ENCODE results near the gene ARL14EPL.

The ARL14EPL gene

DNA sequence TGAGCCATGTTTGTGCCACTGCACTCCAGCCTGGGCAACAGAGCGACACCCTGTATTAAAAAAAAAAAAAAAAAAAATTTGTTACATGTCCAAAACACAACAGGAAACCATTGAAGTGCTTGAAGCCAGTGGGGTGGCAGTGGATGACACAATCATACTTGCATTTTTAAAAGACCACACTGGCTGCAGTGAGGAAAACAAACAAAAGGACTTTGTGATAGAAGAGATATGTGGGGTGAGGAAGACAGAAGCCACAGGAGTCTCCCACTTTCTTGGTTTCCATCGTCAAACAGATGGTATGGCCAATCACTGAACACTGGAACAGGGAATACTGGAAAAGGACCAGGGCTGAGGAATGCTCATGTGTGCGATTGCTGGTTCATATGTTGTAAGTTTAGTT, 31.7 kb downstream of the ARL14EPL start:
- H3K27ac ChIP-seq (replicated peaks) = no peak overlapping the region
- H3K4me3 ChIP-seq (replicated peaks; ENCODE audit: insufficient read depth, low read length) = no peak overlapping the region
- no peaks in the 10 kb centered on the region for H3K27me3 ChIP-seq (ENCODE audit: insufficient read depth, poor library complexity, severe bottlenecking)
- TF ChIP-seq GABPA (IDR thresholded peaks at IDR 0.05; ENCODE audit: low read depth) (no peak), POLR2AphosphoS5 (IDR thresholded peaks at IDR 0.05; ENCODE audit: low read depth) (no peak), SPI1 (IDR thresholded peaks at IDR 0.05; ENCODE audit: borderline replicate concordance, low read depth) (no peak), REST (IDR thresholded peaks at IDR 0.05; ENCODE audit: insufficient replicate concordance, low read depth) (no peak)
- TF ChIP-seq, protein P1, sequence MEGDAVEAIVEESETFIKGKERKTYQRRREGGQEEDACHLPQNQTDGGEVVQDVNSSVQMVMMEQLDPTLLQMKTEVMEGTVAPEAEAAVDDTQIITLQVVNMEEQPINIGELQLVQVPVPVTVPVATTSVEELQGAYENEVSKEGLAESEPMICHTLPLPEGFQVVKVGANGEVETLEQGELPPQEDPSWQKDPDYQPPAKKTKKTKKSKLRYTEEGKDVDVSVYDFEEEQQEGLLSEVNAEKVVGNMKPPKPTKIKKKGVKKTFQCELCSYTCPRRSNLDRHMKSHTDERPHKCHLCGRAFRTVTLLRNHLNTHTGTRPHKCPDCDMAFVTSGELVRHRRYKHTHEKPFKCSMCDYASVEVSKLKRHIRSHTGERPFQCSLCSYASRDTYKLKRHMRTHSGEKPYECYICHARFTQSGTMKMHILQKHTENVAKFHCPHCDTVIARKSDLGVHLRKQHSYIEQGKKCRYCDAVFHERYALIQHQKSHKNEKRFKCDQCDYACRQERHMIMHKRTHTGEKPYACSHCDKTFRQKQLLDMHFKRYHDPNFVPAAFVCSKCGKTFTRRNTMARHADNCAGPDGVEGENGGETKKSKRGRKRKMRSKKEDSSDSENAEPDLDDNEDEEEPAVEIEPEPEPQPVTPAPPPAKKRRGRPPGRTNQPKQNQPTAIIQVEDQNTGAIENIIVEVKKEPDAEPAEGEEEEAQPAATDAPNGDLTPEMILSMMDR (IDR thresholded peaks at IDR 0.05; ENCODE audit: insufficient read depth, low read length) = no peak
- no peak for DNase-seq (ENCODE audit: low read depth in 1 of 2, low spot score in 1 of 2)

- Histone ChIP-seq H3K27me3 (ENCODE audit: insufficient read depth, poor library complexity, severe bottlenecking) (no peaks in the 10 kb centered on the region), H3K4me3 (replicated peaks; ENCODE audit: insufficient read depth, low read length) (no peak overlapping the region), H3K27ac (replicated peaks) (no peak overlapping the region)
- TF ChIP-seq, protein P1 (IDR thresholded peaks at IDR 0.05; ENCODE audit: insufficient read depth, low read length) = no peak
- TF ChIP-seq POLR2AphosphoS5 (IDR thresholded peaks at IDR 0.05; ENCODE audit: low read depth) = no peak
- no peak for TF ChIP-seq SPI1 (IDR thresholded peaks at IDR 0.05; ENCODE audit: borderline replicate concordance, low read depth)
- no peak for TF ChIP-seq GABPA (IDR thresholded peaks at IDR 0.05; ENCODE audit: low read depth)
- TF ChIP-seq REST (IDR thresholded peaks at IDR 0.05; ENCODE audit: insufficient replicate concordance, low read depth) = no peak
- peak in 1 of 2 experiments; percentile 14 for DNase-seq (ENCODE audit: low read depth in 1 of 2, low spot score in 1 of 2)
These were observed 35.9 kb downstream of the ARL14EPL start for GRCh38 chr5:116068028-116068632.

DNA sequence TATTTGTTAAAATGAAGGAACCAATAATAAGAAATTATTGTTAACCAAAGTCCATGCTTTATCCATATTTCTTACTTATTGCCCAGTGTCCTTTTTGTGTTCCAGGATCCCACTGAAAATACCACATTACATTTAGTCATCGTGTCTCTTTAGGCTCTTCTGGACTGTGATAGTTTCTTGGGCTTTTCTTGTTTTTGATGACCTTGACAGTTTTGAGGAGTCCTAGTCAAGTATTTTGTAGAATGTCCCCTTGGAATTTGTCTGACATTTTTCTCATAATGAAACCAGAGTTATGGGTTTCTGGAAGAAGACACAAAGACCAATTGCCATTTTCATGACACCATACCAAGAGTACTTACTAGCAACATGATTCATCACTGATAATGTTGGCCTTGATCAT, 38.9 kb downstream of the ARL14EPL start:
- no peaks in the 10 kb centered on the region for H3K27me3 ChIP-seq (ENCODE audit: insufficient read depth, poor library complexity, severe bottlenecking)
- H3K27ac ChIP-seq (replicated peaks) = no peak overlapping the region
- TF ChIP-seq POLR2AphosphoS5 (IDR thresholded peaks at IDR 0.05; ENCODE audit: low read depth) = no peak
- TF ChIP-seq GABPA (IDR thresholded peaks at IDR 0.05; ENCODE audit: low read depth) = no peak
- no peak for TF ChIP-seq SPI1 (IDR thresholded peaks at IDR 0.05; ENCODE audit: borderline replicate concordance, low read depth)
- no peak for TF ChIP-seq REST (IDR thresholded peaks at IDR 0.05; ENCODE audit: insufficient replicate concordance, low read depth)
- TF ChIP-seq, protein P1 (IDR thresholded peaks at IDR 0.05; ENCODE audit: insufficient read depth, low read length) = no peak
- DNase-seq (ENCODE audit: low read depth in 1 of 2, low spot score in 1 of 2) = no peak
- no peak overlapping the region for H3K4me3 ChIP-seq (replicated peaks; ENCODE audit: insufficient read depth, low read length)

Data from HL-60 (cell line).